GM12892 (cell line): ENCODE results near the gene BCL11B.

Experiments used
- DNase-seq: peaks from one replicate; pipeline ENCODE4 v3.0.0; 2011; ENCODE audit not compliant: insufficient read length
- FAIRE-seq: peaks from 2 replicates; lab custom pipeline; 2011; peaks lifted over from hg19 to GRCh38; lab: Jason Lieb, UNC
- POLR2A ChIP-seq: IDR thresholded peaks from 2 replicates; pipeline ENCODE4 v1.6.1; 2011; ENCODE audit warnings: low read depth, low read length, control low read depth
- POLR2AphosphoS5 ChIP-seq: IDR thresholded peaks from 2 replicates; pipeline ENCODE4 v1.6.1; 2011; ENCODE audit warnings: low read depth, low read length, control low read depth
- TAF1 ChIP-seq: IDR thresholded peaks from 2 replicates; pipeline ENCODE4 v1.6.1; 2011; ENCODE audit warnings: low read depth, mild to moderate bottlenecking, control low read depth, low read length, borderline replicate concordance

The BCL11B gene

DNA sequence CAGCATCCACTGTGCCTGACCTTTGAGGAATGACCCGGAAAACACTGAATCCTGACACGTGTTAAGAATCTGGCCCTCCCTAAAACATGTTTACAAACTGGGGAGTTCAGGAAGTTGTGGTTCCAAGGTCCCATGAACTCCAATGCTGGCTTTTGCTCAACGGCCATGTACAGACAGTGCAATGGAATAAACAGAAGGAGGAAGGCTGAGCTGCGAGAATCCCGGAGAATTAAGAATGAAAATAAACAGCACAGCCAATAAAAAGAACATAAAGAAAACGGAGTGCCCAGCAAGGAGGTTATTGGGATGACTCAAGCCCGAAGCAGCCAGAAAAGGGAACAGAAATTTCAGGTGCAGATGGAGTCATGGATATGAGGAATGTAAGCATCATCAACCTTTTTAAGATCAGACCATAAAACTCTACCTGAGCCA lies 32.3 kb downstream of the BCL11B start:
- DNase-seq = no peak
- TF ChIP-seq POLR2A (no peak), TAF1 (no peak), POLR2AphosphoS5 (no peak)
- FAIRE-seq = no peak

DNA sequence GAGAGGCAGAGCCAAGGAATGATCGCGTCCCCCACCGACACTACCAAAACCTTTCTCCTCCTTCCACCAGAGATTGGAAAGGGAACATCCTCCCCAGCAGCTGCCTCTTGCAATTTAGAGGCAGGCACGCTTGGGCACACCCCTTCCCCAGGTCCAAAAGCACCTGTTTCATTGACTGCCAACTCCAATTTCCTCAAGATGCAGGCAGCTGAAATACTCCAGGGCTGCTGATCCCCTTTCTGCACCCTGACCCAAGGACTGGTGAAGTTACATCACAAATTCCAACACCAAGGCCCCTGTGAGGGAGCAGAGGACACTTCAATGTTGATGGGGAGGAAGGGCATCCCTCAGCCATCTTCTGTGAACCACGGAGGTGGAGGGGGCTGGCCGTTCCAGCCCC lies 33.8 kb downstream of the BCL11B start:
- no peak for TF ChIP-seq POLR2A
- no peak for TF ChIP-seq POLR2AphosphoS5
- TF ChIP-seq TAF1 = no peak
- FAIRE-seq = no peak
- DNase-seq = no peak

DNA sequence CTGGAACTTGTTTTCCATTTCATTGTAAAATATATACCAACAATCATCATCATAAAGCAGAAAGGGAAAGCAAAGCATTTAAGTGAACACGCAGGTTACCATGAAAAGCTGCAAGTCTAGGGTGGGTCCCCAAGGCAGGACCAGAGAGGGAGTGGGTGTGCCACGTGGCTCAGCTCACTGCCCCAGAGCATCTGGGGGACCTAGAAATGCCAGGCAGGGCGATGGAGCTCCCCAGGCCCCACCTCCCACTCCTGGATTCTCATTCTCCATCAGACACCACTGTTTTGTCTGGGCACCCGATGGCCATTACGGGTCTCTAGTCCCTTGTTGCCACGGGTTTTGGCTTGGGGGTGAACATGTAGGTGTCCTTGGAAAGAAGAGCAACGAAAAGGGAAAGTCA lies 34.7 kb downstream of the BCL11B start:
- FAIRE-seq (no peak), DNase-seq (no peak)
- TF ChIP-seq POLR2AphosphoS5 = no peak

DNA sequence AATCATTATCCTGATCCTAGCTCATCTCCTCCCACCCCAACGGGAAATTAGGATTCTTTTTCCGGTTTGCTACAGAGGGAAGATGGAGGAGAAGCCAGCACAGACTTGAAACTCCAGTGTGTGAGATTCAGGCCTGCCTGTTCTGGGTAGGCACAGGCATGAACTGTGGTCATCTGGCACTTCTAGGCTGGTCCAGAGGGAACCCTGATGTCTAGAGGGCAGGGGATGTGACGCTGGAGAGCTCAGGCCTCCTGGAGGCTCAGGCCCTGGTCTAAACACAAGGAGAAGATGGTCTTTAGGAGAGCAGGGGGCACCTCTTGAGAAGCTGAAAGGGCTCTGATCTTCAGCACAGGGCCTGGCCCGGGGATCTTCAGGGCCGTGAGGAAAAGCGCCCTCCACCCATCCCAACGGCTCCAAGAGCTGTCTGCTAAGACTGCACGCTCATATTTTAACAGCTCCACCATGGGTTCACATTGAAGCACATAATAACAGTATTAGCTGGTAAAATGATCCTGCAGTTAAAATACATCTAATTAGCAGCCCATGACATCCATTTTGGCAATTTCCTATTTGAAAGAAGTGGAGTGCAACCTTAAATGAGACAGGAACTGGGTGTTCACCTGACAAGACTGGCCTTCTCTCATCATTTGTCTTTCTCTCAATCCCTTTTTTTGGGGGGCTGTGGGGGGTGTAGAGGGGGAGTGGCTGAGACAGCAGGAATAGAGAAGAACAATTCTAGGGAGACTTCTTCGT lies 35.4 kb downstream of the BCL11B start:
- TF ChIP-seq POLR2A = no peak
- FAIRE-seq (no peak), DNase-seq (no peak)

DNA sequence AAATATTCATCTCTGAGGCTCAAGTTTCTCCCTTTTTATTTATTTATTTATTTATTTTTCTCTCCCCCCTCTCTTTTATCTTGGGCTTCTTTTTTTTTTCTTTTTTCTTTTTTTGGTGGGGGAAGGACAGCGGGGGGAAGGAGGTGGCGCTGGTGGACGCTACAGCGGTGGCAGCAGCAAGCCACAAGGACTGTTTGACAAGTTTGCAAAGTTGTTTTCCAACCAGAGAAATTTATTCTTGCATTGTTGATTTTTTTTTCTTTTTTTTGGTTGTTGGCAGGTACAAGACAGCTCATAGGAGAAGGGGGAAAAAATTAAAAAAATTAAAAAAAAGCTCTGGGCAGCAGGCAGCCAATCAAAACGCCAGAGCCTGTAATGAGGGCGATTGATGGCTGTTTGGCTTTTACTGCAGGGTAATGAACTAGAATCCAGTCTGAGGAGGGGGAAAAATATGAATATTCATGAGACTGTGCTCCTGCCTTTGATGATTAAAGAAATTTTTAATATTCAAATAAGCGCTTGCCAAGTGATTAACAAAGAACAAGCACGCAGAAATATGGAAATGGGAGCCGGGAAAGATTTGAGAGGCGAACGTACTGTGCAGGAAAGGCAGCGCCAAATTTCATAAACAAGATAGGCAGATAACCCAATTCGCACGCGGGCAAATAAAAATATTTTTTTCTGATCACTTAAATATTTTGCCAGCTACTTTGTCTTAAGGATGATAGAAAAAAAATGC lies 36.2 kb downstream of the BCL11B start:
- no peak for DNase-seq
- FAIRE-seq = no peak
- TF ChIP-seq TAF1 = no peak
- TF ChIP-seq POLR2AphosphoS5 = no peak
- no peak for TF ChIP-seq POLR2A

DNA sequence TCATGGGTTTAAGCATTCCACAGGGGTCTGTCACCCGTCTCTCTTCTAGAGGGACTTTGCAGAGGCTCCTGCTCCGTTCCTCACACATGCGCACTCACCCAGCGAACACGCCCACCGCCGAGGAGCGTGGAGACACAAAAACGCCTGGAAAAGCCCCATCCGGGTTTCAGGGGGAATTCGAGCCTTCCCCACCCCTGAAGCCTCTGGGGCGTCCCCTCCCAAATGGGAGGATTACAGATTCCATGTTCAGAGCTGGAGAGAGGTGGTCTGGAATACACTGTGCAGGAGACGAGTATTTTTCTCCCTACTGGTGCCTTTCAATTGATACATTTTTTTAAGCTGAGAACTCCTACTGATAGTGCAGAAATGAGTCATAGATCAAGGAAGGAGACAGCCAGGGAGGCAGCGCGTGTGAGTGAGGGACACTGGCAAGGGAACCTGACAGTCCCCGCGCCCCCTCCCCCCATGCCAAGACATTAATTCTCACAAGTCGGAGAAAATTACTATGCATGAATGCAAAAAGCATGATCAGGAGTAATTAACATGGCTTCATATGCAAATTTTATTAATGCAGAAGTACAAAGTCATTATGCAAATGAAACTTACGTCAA lies 36.9 kb downstream of the BCL11B start:
- FAIRE-seq (no peak), DNase-seq (no peak)
- TF ChIP-seq POLR2AphosphoS5 = no peak
- no peak for TF ChIP-seq TAF1
- no peak for TF ChIP-seq POLR2A

DNA sequence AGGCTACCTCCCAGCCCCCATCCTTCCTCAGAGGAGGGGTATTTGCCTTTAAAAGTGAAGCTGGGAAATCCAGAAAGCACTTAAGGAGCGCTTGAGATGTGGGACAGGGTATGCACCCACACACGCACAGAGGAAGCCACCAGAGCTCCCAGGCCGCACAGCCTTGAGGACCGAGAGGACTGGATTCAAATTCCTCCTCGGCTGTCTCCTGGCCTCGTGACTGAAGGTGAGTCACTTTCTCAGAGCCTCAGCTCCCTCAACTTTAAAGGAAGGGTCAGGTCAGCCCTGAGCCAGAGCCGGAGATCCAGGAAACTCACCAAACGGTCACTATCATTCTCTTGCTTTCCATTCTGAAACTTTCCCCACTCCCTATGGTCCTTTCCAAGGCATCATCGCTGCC lies 37.6 kb downstream of the BCL11B start:
- no peak for DNase-seq
- FAIRE-seq = no peak
- TF ChIP-seq POLR2A (no peak), TAF1 (no peak), POLR2AphosphoS5 (no peak)

DNA sequence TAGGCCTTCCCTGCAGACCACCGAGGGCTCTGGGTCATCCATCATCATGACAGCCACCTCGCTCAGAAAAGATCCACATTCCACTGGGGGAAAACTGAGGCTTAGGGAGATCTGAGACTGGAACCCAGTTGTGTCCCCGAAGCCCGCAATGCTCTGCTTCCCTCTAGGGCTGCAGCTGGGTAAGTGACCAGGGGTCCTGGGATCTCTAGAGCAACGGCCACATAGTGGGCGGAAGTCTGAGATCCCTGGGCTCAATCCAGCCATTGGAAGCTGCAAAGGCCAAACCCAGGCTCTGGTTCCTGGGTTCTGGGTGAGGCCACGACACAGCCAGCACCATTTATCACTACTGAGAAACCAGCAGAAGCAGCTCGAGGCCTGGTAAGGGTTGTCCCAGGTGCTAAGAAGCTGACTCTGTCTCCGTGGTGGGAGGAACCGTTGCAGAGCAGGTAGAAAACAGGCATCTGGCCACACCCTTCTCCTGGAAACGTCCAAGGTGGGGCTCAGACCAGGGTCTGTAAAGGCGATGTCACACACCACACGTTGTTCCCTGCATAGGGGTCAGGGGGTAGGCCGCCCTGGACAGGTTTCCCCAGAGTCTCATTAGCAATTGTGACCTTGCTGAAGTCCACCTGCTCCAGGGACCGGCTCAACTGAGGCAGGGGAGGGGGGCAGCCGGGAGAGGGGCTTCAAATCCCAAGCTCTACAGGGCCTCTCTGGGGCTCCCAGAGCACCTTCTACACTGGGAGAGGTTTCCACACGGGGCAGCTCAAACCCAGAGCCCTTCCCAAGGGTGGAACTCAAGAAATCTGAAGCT lies 38.6 kb downstream of the BCL11B start:
- no peak for DNase-seq
- no peak for FAIRE-seq
- no peak for TF ChIP-seq POLR2AphosphoS5

DNA sequence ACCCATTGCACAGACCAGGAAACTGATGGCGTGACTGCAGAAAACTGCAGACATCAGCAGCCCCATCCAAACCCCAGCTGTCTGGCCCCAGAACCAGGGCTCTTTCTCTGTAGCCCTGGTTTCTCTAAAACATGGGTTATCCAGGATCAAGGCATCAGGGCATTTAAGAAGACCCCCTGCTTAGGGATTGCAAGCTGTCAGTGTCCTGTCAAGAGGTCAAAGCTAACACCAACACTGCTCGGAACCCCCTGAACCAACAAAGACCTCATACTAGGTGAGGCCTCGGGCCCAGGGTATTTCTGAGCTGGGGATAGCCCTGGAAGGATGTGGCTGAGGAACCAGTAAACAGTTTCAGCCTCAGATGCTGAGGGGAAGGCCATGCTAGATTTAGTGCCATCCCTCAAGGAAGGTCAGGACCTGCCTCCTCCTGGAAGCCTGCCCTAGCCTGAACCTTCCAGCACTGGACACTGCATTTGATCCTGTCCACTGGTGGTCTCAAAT lies 39.2 kb downstream of the BCL11B start:
- DNase-seq = no peak
- TF ChIP-seq POLR2AphosphoS5 (no peak), TAF1 (no peak), POLR2A (no peak)
- no peak for FAIRE-seq

DNA sequence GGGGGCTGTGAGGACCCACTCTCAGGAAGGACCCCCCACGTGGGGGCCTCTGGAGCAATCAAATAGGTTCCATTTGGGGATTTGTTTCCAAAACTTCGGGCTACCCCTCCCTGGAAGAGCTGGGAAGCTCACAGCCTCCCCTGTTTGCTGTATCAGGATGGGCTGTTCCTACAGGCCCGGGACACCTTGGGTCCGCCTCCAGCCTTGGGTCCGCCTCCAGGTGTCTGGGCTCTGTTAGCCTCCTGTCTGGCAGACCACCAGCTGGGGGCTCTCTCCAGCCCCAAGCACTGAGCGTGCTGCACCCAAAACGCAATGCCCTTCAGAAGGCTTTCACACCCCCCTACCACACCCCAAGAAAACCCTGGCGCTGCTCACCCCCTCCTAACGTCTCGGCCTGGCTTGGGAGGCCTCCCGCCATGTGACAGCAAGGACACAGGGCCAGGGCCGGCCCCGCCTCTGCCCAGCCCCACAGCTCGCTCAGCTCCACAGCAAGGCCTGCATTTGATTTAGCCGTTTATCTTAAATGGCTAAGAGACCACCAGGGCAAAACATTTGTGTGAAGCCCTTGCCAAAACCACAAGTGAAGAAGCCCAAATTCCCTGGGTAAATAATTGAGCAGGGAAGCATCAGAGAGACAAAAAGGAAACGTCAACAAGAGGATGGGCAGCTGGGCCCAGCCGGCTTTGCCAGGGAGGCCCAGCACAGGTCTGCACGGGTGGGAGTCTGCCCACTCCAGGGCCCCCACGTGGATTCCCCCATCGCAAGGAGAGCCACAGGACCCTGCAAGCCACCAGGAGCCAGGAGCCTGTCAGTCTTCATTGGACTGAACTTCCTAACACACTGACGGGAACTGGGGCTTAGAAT lies 39.9 kb downstream of the BCL11B start:
- FAIRE-seq = no peak
- DNase-seq = no peak
- no peak for TF ChIP-seq TAF1
- no peak for TF ChIP-seq POLR2AphosphoS5
- no peak for TF ChIP-seq POLR2A

DNA sequence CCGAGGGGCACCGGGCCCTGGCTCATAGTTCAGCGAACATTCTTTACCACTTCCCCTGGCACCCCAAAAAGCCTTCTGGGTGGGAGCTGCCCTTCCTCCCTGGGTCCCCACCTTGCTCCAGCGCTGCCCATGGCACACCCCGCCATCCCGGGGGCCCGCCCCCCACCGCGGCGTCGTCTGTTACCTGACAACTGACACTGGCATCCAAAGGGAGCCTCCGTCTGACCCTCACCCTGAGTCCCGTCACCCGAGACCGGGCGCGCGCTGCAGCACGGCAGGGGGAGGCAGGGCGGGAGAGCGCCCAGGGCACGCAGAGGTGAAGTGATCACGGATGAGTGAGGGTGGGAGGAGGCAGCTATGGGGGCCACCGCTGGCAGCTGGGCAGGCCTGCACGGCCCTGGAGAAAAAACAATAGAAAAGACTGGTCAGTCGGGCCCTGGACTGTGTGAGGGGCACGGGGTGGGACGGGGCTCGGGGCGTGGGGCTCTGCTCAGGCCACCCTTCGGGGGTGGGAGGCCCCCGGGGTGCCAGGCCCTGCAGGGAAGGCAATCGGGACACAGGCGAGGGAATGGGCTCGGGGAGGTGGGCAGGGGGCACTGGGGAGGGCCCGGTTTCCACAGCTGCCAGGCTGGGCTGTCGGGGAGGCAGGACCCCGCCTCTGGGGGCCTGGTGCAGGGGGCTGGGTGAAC lies 40.7 kb downstream of the BCL11B start:
- FAIRE-seq = no peak

More for the DNA sequence above, 40.7 kb downstream of the BCL11B start:
- no peak for DNase-seq
- TF ChIP-seq POLR2A = no peak
- no peak for TF ChIP-seq TAF1
- TF ChIP-seq POLR2AphosphoS5 = no peak
